IPS-15b (cell line): ENCODE measurements around the gene SYNPO2.

Experiments
- H3K27me3 ChIP-seq: one replicate; pipeline ENCODE4 v1.6.1; 2013; ENCODE audit warnings: low read length; ENCODE audit not compliant: control insufficient read depth, insufficient read depth
- H3K36me3 ChIP-seq: one replicate; pipeline ENCODE4 v1.6.1; 2013; ENCODE audit warnings: low read length; ENCODE audit not compliant: control insufficient read depth, insufficient read depth
- H3K4me1 ChIP-seq: one replicate; pipeline ENCODE4 v1.6.1; 2013; ENCODE audit warnings: mild to moderate bottlenecking, low read length; ENCODE audit not compliant: control insufficient read depth, insufficient read depth
- H3K4me3 ChIP-seq: one replicate; pipeline ENCODE4 v1.5.1; 2013; ENCODE audit warnings: low read depth, low read length
- H3K9ac ChIP-seq: one replicate; pipeline ENCODE4 v1.6.1; 2013; ENCODE audit warnings: low read depth, mild to moderate bottlenecking, low read length
- H3K9me3 ChIP-seq: one replicate; pipeline ENCODE4 v1.6.1; 2013; ENCODE audit warnings: mild to moderate bottlenecking, low read length; ENCODE audit not compliant: control insufficient read depth, insufficient read depth

Gene SYNPO2

DNA sequence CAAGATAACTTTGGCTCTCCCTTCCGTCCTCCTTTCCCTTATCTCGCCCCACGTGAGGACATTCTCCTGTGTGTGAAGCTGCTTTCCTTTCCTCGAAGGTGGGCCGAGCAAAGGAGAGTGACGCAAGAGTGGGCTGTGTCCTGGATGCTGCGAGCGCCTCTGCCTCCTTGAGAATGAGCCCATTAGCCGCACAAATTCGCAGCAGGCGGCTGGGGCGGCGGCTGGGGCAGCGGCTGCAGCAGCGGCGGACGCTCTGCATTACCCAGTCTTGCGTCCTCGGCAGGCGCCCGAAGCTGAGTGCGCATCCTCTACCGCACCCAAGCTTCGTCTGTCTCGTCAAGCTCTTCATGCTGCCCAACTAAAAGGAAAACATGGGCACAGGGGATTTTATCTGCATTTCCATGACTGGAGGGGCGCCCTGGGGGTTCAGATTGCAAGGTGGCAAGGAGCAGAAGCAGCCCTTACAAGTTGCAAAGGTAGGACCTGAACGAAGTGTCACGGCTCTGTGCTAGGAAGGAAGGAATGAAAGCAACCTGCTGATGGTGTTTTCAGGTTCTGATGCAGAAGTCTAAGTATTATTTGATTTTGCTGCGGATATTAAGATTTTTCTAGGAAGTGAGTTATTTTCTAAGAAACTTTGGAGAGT lies at the start of gene SYNPO2:
SYNPO2 (plus strand) TSS at position 189 of the 646 bp plus-strand sequence; CDS start at position 372, 183 bp downstream.
- Histone ChIP-seq H3K36me3 (no peaks in the 10 kb centered on the region), H3K27me3 (peaks cover 10% of the 10 kb centered on the region), H3K4me1 (peaks cover 4% of the 10 kb centered on the region), H3K9ac (no peak within 1 kb of the TSS), H3K4me3 (peak within 1 kb of the TSS; percentile 56), H3K9me3 (no peaks in the 10 kb centered on the region)

GRCh38 chr4:118839221-118839927 lies 49.3 kb upstream of the SYNPO2 start:
- no peaks in the 10 kb centered on the region for H3K27me3 ChIP-seq
- no peaks in the 10 kb centered on the region for H3K36me3 ChIP-seq
- no peak overlapping the region for H3K9ac ChIP-seq
- H3K9me3 ChIP-seq = no peaks in the 10 kb centered on the region
- H3K4me3 ChIP-seq = no peak overlapping the region
- H3K4me1 ChIP-seq = peaks cover 14% of the 10 kb centered on the region

DNA sequence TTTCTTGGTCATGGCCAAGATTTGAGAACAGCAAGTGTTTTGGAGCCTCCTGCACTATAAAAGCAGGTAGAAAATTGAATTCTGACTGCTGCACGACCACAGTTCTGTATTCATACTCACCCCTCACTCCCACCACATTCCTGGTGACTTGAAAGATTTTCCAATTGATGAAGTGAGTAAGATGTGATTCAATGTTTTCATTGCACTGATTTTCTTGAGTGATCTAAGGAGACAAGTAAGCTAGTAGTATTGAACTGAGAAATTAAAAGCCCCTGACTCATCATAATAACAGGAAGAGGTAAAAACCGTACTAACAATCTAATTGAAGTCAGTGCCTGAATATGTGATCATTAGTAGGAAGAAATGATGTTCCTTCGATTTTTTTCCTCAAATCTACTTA lies 46.6 kb upstream of the SYNPO2 start:
- H3K4me3 ChIP-seq = no peak overlapping the region
- peaks cover 7% of the 10 kb centered on the region for H3K4me1 ChIP-seq
- H3K27me3 ChIP-seq = no peaks in the 10 kb centered on the region
- H3K9ac ChIP-seq = no peak overlapping the region
- H3K9me3 ChIP-seq = no peaks in the 10 kb centered on the region
- H3K36me3 ChIP-seq = no peaks in the 10 kb centered on the region

- Histone ChIP-seq H3K4me3 (no peak overlapping the region), H3K4me1 (peaks cover 7% of the 10 kb centered on the region)
Measured at GRCh38 chr4:118843237-118843636, 45.4 kb upstream of the SYNPO2 start.

DNA sequence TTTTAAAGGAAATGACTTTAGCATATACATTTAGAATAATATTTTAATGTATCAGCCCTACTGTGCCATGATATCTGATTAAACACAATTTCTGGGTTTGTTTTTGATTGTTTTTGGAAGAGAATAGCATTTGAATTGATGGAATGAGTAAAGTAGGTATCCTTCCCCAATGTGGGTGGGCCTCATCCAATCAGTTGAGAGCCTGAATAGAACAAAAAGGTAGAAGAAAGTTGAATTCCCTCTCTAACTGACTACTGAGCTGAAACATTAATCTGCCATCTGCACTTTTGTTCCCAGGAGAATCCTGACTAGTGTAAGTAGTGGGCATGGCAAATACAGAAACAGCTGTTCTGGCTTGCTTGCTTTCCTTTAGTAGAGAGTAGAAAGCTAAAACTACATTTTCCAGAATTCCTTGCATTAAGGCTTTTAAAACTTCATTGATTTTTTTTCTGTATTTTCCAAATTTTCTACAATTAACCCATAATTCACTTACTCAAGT lies 43.1 kb upstream of the SYNPO2 start:
- Histone ChIP-seq H3K9ac (no peak overlapping the region), H3K4me1 (peaks cover 19% of the 10 kb centered on the region), H3K4me3 (no peak overlapping the region), H3K36me3 (no peaks in the 10 kb centered on the region), H3K9me3 (no peaks in the 10 kb centered on the region), H3K27me3 (no peaks in the 10 kb centered on the region)

More at GRCh38 chr4:118843237-118843636, 45.4 kb upstream of the SYNPO2 start:
- Histone ChIP-seq H3K36me3 (no peaks in the 10 kb centered on the region), H3K27me3 (no peaks in the 10 kb centered on the region), H3K9me3 (no peaks in the 10 kb centered on the region), H3K9ac (no peak overlapping the region)

- H3K27me3 ChIP-seq = no peaks in the 10 kb centered on the region
- H3K4me1 ChIP-seq = peaks cover 19% of the 10 kb centered on the region
- H3K9ac ChIP-seq = no peak overlapping the region
- no peak overlapping the region for H3K4me3 ChIP-seq
- no peaks in the 10 kb centered on the region for H3K36me3 ChIP-seq
- H3K9me3 ChIP-seq = no peaks in the 10 kb centered on the region
Measured at GRCh38 chr4:118846979-118847378, 41.7 kb upstream of the SYNPO2 start.

DNA sequence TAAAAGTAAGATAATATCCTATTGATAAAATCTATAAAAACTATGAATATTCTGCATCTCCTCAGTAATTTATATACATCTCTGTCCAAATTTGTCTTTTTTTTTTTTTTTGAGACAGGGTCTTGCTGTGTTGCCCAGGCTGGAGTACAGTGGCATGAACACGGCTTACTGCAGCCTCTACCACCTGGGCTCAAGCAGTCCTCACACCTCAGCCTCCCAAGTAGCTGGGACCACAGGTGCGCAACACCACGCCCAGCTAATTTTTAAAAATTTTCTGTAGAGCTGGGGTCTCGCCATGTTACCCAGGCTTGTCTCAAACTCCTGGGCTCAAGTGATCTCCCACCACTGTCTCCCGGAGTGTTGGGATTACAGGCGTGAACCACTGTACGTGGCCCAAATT lies 40.4 kb upstream of the SYNPO2 start:
- Histone ChIP-seq H3K4me1 (peaks cover 20% of the 10 kb centered on the region), H3K4me3 (no peak overlapping the region), H3K36me3 (no peaks in the 10 kb centered on the region), H3K9ac (no peak overlapping the region), H3K9me3 (no peaks in the 10 kb centered on the region), H3K27me3 (no peaks in the 10 kb centered on the region)

GRCh38 chr4:118848901-118849300 lies 39.8 kb upstream of the SYNPO2 start:
- H3K36me3 ChIP-seq = no peaks in the 10 kb centered on the region
- H3K9me3 ChIP-seq = no peaks in the 10 kb centered on the region
- H3K4me3 ChIP-seq = no peak overlapping the region
- no peaks in the 10 kb centered on the region for H3K27me3 ChIP-seq
- no peak overlapping the region for H3K9ac ChIP-seq
- peaks cover 19% of the 10 kb centered on the region for H3K4me1 ChIP-seq

DNA sequence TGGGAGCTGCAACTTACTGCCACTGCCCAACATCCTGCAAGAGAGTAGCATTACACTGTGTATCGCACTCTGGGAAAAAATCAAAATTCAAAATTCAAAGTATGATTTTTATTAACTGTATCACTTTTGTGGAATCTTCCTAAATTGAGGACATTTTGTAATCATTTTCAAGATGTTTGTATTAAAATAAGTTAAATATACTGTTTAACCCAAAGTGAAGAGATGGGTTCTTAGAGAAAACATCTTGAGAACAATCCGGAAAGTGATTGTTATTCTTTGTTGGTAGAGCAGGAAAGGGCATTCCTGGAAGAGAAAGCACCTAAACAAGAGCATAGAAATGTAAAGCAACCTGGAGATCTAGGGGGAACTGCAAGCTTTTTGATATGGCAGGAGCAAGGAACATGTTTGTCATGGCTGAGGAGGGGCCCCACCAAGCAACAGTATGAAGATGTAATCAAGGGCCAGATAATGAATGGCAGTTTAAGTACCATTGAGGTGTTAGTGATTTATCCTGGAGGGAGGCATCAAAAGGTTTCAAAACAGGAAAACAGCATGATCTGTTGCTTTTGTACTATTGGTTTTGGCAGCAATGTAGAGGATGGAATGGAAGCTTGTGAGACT lies 38.7 kb upstream of the SYNPO2 start:
- Histone ChIP-seq H3K36me3 (no peaks in the 10 kb centered on the region), H3K4me3 (peak overlapping the region; percentile 52), H3K9ac (no peak overlapping the region), H3K27me3 (no peaks in the 10 kb centered on the region), H3K4me1 (peaks cover 19% of the 10 kb centered on the region), H3K9me3 (no peaks in the 10 kb centered on the region)

DNA sequence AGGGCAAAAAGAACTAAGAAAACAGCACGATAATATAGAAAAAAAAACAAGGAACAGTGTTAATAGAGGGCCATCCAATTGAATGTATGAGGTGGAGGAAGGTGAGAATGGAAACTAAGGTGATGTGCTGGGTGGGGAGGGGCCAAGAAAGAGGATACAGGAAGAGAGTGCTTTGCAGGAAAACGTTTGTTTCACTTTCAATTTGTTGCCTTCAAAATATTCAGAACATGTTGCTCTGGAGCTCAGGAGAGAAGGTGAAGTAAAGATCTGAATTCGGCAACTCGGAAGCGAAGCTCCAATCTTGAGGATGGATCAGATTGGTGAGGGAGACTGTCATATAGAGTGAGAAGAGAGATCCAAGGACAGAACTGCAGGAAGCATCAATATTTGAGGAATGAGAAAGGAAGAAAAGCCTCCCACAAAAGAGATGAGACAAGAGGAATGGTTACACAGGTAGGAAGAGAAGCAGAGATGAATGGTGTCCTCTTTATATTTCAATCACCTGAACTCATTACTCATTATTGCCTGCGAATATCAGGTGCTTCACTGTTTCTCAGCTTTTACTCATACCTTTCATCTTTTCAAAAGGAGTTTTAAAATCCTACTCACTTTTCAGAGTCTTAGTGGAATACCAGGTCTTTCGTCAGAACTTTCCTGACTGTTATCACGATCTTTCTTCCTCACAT lies 38.0 kb upstream of the SYNPO2 start:
- no peaks in the 10 kb centered on the region for H3K36me3 ChIP-seq
- H3K4me1 ChIP-seq = peaks cover 19% of the 10 kb centered on the region
- no peaks in the 10 kb centered on the region for H3K27me3 ChIP-seq
- H3K9me3 ChIP-seq = no peaks in the 10 kb centered on the region
- H3K9ac ChIP-seq = peak overlapping the region; percentile 55
- peak overlapping the region; percentile 52 for H3K4me3 ChIP-seq

DNA sequence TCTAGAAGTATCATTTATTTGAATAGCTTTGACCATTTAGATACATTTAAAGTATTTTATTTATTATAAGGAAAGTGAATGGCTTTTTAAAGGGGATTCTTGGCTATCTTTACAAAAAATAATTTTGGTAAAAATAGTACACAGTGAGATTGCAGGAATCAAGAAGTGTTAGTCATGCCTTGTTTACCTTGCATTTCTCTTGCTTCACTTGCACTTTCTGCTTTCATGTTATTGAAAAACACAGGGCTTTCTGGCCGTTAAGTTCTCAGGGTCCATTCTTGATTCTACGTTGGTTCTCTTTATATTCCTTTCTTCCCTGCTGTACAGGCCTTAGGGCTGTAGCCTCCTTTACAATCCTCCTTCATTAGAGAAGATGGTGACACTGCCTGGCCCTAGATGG lies 30.9 kb upstream of the SYNPO2 start:
- no peak overlapping the region for H3K4me3 ChIP-seq
- H3K27me3 ChIP-seq = no peaks in the 10 kb centered on the region
- no peak overlapping the region for H3K9ac ChIP-seq
- no peaks in the 10 kb centered on the region for H3K9me3 ChIP-seq
- no peaks in the 10 kb centered on the region for H3K4me1 ChIP-seq
- H3K36me3 ChIP-seq = no peaks in the 10 kb centered on the region
